Sigmoid colon (tissue), 4 donors: ENCODE data around the gene ETV5.

Source experiments
- POLR2AphosphoS5 ChIP-seq, 4 donors: sonication (generic); formaldehyde crosslinking; IDR thresholded peaks; one replicate each; pipeline ENCODE4 v1.6.1; 2017; ENCODE audit warnings: antibody characterized with exemption in 4 of 4
- TF ChIP-seq, protein P1 (sequence below), 4 experiments: fragments of 450-650 bp in 3 of 4; fragments of 200-600 bp in 1 of 4; IDR thresholded peaks; one replicate each; pipeline ENCODE4 v1.5.1; 2016 to 2019; ENCODE audit warnings: antibody characterized with exemption in 4 of 4, mild to moderate bottlenecking in 3 of 4, moderate library complexity in 2 of 4

DNA sequence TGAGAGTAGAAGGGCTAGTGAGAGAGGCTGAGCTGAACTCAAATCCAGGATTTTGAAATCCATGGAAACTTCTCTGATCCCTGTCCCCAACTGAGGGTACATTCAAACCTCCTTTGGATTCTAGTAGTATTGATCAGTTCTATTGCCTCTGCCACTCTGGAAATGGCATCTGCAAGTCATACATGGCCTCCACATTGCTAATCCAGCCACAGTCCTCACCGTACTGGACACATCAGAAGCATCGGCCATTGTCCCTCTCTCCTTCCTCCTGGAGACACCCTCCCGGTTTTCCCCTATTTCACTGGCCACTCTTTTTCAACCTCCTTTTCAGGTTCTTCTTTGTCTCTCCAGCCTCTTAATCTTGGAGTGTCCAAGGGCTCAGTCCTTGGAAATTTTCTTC is 66.9 kb downstream of the ETV5 start:
- TF ChIP-seq, protein P1, sequence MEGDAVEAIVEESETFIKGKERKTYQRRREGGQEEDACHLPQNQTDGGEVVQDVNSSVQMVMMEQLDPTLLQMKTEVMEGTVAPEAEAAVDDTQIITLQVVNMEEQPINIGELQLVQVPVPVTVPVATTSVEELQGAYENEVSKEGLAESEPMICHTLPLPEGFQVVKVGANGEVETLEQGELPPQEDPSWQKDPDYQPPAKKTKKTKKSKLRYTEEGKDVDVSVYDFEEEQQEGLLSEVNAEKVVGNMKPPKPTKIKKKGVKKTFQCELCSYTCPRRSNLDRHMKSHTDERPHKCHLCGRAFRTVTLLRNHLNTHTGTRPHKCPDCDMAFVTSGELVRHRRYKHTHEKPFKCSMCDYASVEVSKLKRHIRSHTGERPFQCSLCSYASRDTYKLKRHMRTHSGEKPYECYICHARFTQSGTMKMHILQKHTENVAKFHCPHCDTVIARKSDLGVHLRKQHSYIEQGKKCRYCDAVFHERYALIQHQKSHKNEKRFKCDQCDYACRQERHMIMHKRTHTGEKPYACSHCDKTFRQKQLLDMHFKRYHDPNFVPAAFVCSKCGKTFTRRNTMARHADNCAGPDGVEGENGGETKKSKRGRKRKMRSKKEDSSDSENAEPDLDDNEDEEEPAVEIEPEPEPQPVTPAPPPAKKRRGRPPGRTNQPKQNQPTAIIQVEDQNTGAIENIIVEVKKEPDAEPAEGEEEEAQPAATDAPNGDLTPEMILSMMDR (IDR thresholded peaks at IDR 0.05) = no peak
- TF ChIP-seq POLR2AphosphoS5 (IDR thresholded peaks at IDR 0.05) = no peak
